H1 (cell line): ENCODE results near the gene BCAP31. TPM values are rescaled to one million over a fixed set of nuclear protein-coding genes. Genes with fewer than 3 reads are reported as not detected.
"Not testable (repeated sequence)": the region's sequence is repeated elsewhere in the genome, so short reads cannot be mapped to it uniquely, and the experiment has no call there.

Experiments used
- CTCF ChIA-PET: fragments of 300-600 bp; sonication (Branson Sonifier 250); formaldehyde crosslinking; loops from one replicate; lab custom pipeline; 2021; ENCODE audit not compliant: partially characterized antibody; lab: Charles Lee
- POLR2A ChIA-PET: fragments of 300-600 bp; sonication (Branson Sonifier 250); formaldehyde crosslinking; loops from one replicate; lab custom pipeline; 2021; ENCODE audit warnings: inconsistent platforms; ENCODE audit not compliant: partially characterized antibody; lab: Charles Lee
- DNase-seq, 2 experiments: peaks; one replicate each; pipeline versions ENCODE4 v3.0.0 to v3.0.0-alpha.2; 2010 to 2022; ENCODE audit warnings: low spot score in 2 of 2, low read depth in 1 of 2, mixed read lengths in 1 of 2
- FAIRE-seq: peaks from 2 replicates; lab custom pipeline; 2011; peaks lifted over from hg19 to GRCh38; lab: Jason Lieb, UNC
- H2AFZ ChIP-seq: 2 replicates; pipeline ENCODE4 v1.8.1; 2012; ENCODE audit warnings: low read length, inconsistent platforms
- H2AK5ac ChIP-seq: 2 replicates; pipeline ENCODE4 v1.6.1; 2013; ENCODE audit warnings: low read depth, low read length
- H2BK120ac ChIP-seq: replicated peaks from 2 replicates; pipeline ENCODE3; 2013; ENCODE audit warnings: low read depth, low read length, inconsistent platforms
- H2BK12ac ChIP-seq: 2 replicates; pipeline ENCODE4 v1.6.1; 2013; ENCODE audit warnings: low read depth, low read length
- H2BK15ac ChIP-seq: 2 replicates; pipeline ENCODE4 v1.6.1; 2013; ENCODE audit warnings: low read length
- H2BK20ac ChIP-seq: 2 replicates; pipeline ENCODE4 v1.6.1; 2013; ENCODE audit warnings: low read length
- H2BK5ac ChIP-seq: 2 replicates; pipeline ENCODE4 v1.6.1; 2013; ENCODE audit warnings: low read depth, low read length
- H3K14ac ChIP-seq: 2 replicates; pipeline ENCODE4 v1.6.1; 2013; ENCODE audit warnings: inconsistent platforms; ENCODE audit not compliant: insufficient read length
- H3K18ac ChIP-seq: 2 replicates; pipeline ENCODE4 v1.6.1; 2013; ENCODE audit warnings: low read length; ENCODE audit errors: extremely low read depth
- H3K23ac ChIP-seq: 2 replicates; pipeline ENCODE4 v1.6.1; 2013; ENCODE audit warnings: inconsistent platforms; ENCODE audit not compliant: insufficient read length
- H3K23me2 ChIP-seq: 2 replicates; pipeline ENCODE4 v1.6.1; 2013; ENCODE audit warnings: low read depth, low read length
- H3K27ac ChIP-seq: 2 replicates; pipeline ENCODE4 v1.6.1; 2011; ENCODE audit warnings: low read depth, low read length, inconsistent platforms
- H3K27me3 ChIP-seq, 4 experiments: replicated peaks in 1 of 4; 1 replicate in 1 of 4; 2 replicates in 3 of 4; pipeline versions ENCODE4 v1.6.1 to v1.8.1; 2011 to 2013; ENCODE audit warnings: low read length in 3 of 4, mild to moderate bottlenecking in 3 of 4, inconsistent platforms in 2 of 4, mixed read lengths in 2 of 4, moderate library complexity in 1 of 4; ENCODE audit not compliant: control insufficient read depth in 3 of 4, insufficient read depth in 3 of 4; ENCODE audit errors: extremely low read depth in 1 of 4
- H3K36me3 ChIP-seq, 4 experiments: 2 replicates each; pipeline versions ENCODE4 v1.6.1 to v1.8.1; 2011 to 2013; ENCODE audit warnings: mild to moderate bottlenecking in 4 of 4, low read length in 3 of 4, moderate library complexity in 2 of 4, control low read depth in 1 of 4, inconsistent platforms in 1 of 4; ENCODE audit not compliant: insufficient read depth in 4 of 4, control insufficient read depth in 2 of 4
- H3K4ac ChIP-seq: replicated peaks from 2 replicates; pipeline ENCODE3; 2013; ENCODE audit warnings: low read length, low read depth, mixed read lengths, inconsistent platforms; ENCODE audit not compliant: insufficient read length
- H3K4me1 ChIP-seq, 4 experiments: replicated peaks in 1 of 4; 1 replicate in 1 of 4; 2 replicates in 3 of 4; pipeline versions ENCODE4 v1.6.1 to v1.8.1; 2011 to 2013; ENCODE audit warnings: low read length in 3 of 4, inconsistent platforms in 2 of 4, mixed read lengths in 1 of 4; ENCODE audit not compliant: insufficient read depth in 4 of 4, control insufficient read depth in 3 of 4
- H3K4me2 ChIP-seq, 2 experiments: 2 replicates each; pipeline versions ENCODE4 v1.6.1 to v1.8.1; 2011 to 2013; ENCODE audit warnings: low read depth in 2 of 2, low read length in 2 of 2, control low read depth in 1 of 2, inconsistent platforms in 1 of 2, mild to moderate bottlenecking in 1 of 2; ENCODE audit not compliant: insufficient read depth in 1 of 2
- H3K4me3 ChIP-seq, 4 experiments: fragments of 200-600, 300-600 bp in 1 of 4; sonication (generic), shearing (Covaris generic), sonication (Bioruptor Twin) in 1 of 4; 2 replicates each; pipeline versions ENCODE4 v1.5.1 to v1.8.1; 2011 to 2016; ENCODE audit warnings: low read length in 4 of 4, low read depth in 3 of 4, control low read depth in 2 of 4, inconsistent platforms in 2 of 4, mild to moderate bottlenecking in 2 of 4, mixed read lengths in 1 of 4, moderate library complexity in 1 of 4; ENCODE audit not compliant: insufficient read depth in 2 of 4; ENCODE audit errors: extremely low read depth in 1 of 4
- H3K56ac ChIP-seq: replicated peaks from 2 replicates; pipeline ENCODE3; 2013; ENCODE audit warnings: low read depth, mild to moderate bottlenecking, mixed read lengths, low read length, inconsistent platforms; ENCODE audit not compliant: insufficient read length
- H3K79me1 ChIP-seq: 2 replicates; pipeline ENCODE4 v1.6.1; 2013; ENCODE audit warnings: low read depth, low read length, control low read depth
- H3K79me2 ChIP-seq, 2 experiments: 2 replicates each; pipeline versions ENCODE4 v1.6.1 to v1.8.1; 2012 to 2013; ENCODE audit warnings: low read length in 2 of 2, mild to moderate bottlenecking in 2 of 2, inconsistent platforms in 1 of 2; ENCODE audit not compliant: insufficient read depth in 2 of 2, control insufficient read depth in 1 of 2
- H3K9ac ChIP-seq, 4 experiments: replicated peaks in 1 of 4; 1 replicate in 1 of 4; 2 replicates in 3 of 4; pipeline versions ENCODE4 v1.6.1 to v1.8.1; 2011 to 2013; ENCODE audit warnings: low read depth in 3 of 4, low read length in 3 of 4, control low read depth in 2 of 4, mild to moderate bottlenecking in 2 of 4, moderate library complexity in 2 of 4, inconsistent platforms in 1 of 4; ENCODE audit errors: extremely low read depth in 1 of 4
- H3K9me3 ChIP-seq, 2 experiments: 2 replicates each; pipeline versions ENCODE4 v1.6.1 to v1.8.1; 2012 to 2013; ENCODE audit warnings: mild to moderate bottlenecking in 2 of 2, moderate library complexity in 2 of 2, control low read depth in 1 of 2, inconsistent platforms in 1 of 2, low read depth in 1 of 2, low read length in 1 of 2, mixed read lengths in 1 of 2; ENCODE audit not compliant: insufficient read depth in 2 of 2
- H4K20me1 ChIP-seq, 2 experiments: replicated peaks in 1 of 2; 2 replicates each; pipeline versions ENCODE3 to v1.8.1; 2011 to 2013; ENCODE audit warnings: inconsistent platforms in 2 of 2, low read length in 2 of 2, mild to moderate bottlenecking in 1 of 2; ENCODE audit not compliant: insufficient read depth in 2 of 2, control insufficient read depth in 1 of 2
- H4K5ac ChIP-seq: 2 replicates; pipeline ENCODE4 v1.6.1; 2013; ENCODE audit warnings: low read length, low read depth, mixed read lengths, inconsistent platforms; ENCODE audit not compliant: insufficient read length
- H4K8ac ChIP-seq: 2 replicates; pipeline ENCODE4 v1.8.0; 2013; ENCODE audit warnings: mild to moderate bottlenecking, moderate library complexity, low read length, inconsistent platforms; ENCODE audit not compliant: insufficient read depth; ENCODE audit errors: extremely low read depth
- H4K91ac ChIP-seq: replicated peaks from 2 replicates; pipeline ENCODE3; 2013; ENCODE audit warnings: low read length, mixed read lengths, inconsistent platforms; ENCODE audit not compliant: insufficient read length
- POLR2A ChIP-seq, 2 experiments: IDR thresholded peaks; 1 replicate in 1 of 2; 2 replicates in 1 of 2; pipeline ENCODE4 v1.6.1; 2011; ENCODE audit warnings: low read depth in 2 of 2, low read length in 2 of 2, mild to moderate bottlenecking in 2 of 2; ENCODE audit errors: control extremely low read depth in 1 of 2
- WGBS, 2 experiments: shearing (Covaris generic) in 1 of 2; methylation state at CpG; one replicate each; pipeline versions ENCODE4 v1.1.6 to v1.1.7; 2013 to 2015; ENCODE audit warnings: low lambda C conversion rate in 2 of 2, mixed read lengths in 2 of 2, inconsistent platforms in 1 of 2, low coverage in 1 of 2, missing lambda C conversion rate in 1 of 2; ENCODE audit not compliant: insufficient replicate concordance in 2 of 2, insufficient coverage in 1 of 2, insufficient read length in 1 of 2; ENCODE audit errors: extremely low coverage in 1 of 2, missing lambda C conversion rate in 1 of 2; 5-methylcytosine and 5-hydroxymethylcytosine counted together
- polyA plus RNA-seq, 7 experiments: library from polyadenylated mRNA; depleted of rRNA in 3 of 7; stranded (reverse) in 5 of 7; unstranded in 2 of 7; fragments of >200 nt in 5 of 7; fragments of 200-250 nt in 2 of 7; gene quantifications; 1 replicate in 5 of 7; 2 replicates in 1 of 7; 4 replicates in 1 of 7; pipeline versions ENCODE4 v1.2.1 to v1.2.3, GENCODE V29; 2011 to 2013; ENCODE audit warnings: missing spikeins in 2 of 7, mixed read lengths in 2 of 7
- total RNA-seq: library from RNA; stranded (reverse); fragmentation: NEBNext Ultra II Directional; extraction: Animal tissue kit (Norgen Biotek cat#: 25700); gene quantifications from 2 replicates; pipeline ENCODE4 v1.2.1, GENCODE V29; 2021

The BCAP31 gene
- total and polyA plus RNA-seq, 2 of the 8 experiments (the other 6 are each of a cell fraction or from before 2014, with no cell fraction given): 136 to 159 TPM

- H3K4me3 ChIP-seq, H3K23ac ChIP-seq, H2BK15ac ChIP-seq, H2BK20ac ChIP-seq, H3K9me3 ChIP-seq, H3K9ac ChIP-seq, H3K79me2 ChIP-seq, H2BK12ac ChIP-seq, H3K27me3 ChIP-seq, H3K4ac ChIP-seq, H3K18ac ChIP-seq, FAIRE-seq, H3K4me2 ChIP-seq, H2BK120ac ChIP-seq, H3K23me2 ChIP-seq, H2BK5ac ChIP-seq, H4K5ac ChIP-seq, DNase-seq, H2AK5ac ChIP-seq, H3K27ac ChIP-seq, H3K56ac ChIP-seq, H3K4me1 ChIP-seq, H4K20me1 ChIP-seq, H4K91ac ChIP-seq, H2AFZ ChIP-seq, H3K14ac ChIP-seq, H3K79me1 ChIP-seq, H4K8ac ChIP-seq: not testable (repeated sequence)
- TF ChIP-seq POLR2A (IDR thresholded peaks at IDR 0.05; ENCODE audit: control extremely low read depth in 1 of 2, low read depth in 2 of 2, low read length in 2 of 2): 0 out of 3 replicates have a peak, but pooled peaks of 1 of the 2 experiments have one; percentile 12
- POLR2A ChIA-PET: interaction anchor here (1.5 kb wide), 1 partner anchor 11 kb away, joined by 6 read pairs; no protein-coding TSS in a partner anchor
- WGBS, 2 experiments: 98% methylated on average over 11 of the region's 16 CpGs; no CpG with 5 or more reads in 1 of the 2 experiments
- CTCF ChIA-PET: interaction anchor here (2.3 kb wide), 1 partner anchor 10 kb away, joined by 10 read pairs; the partner anchor contains the start of gene SLC6A8
- H3K36me3 ChIP-seq: peaks cover 0 to 29% (median 13%) of the 10 kb centered on the region in 4 experiments; a peak in 6 of 8 replicates
These were observed 27.0 kb downstream of the BCAP31 start for GRCh38 chrX:153696986-153697722.
